ENCODE data around the gene ADGB. TPM values are rescaled to one million over a fixed set of nuclear protein-coding genes. Genes with fewer than 3 reads are reported as not detected.

ADGB gene
- total and polyA plus RNA-seq, 2 of the 13 experiments (the other 11 are each of a cell fraction or from before 2014, with no cell fraction given): not detected

DNA sequence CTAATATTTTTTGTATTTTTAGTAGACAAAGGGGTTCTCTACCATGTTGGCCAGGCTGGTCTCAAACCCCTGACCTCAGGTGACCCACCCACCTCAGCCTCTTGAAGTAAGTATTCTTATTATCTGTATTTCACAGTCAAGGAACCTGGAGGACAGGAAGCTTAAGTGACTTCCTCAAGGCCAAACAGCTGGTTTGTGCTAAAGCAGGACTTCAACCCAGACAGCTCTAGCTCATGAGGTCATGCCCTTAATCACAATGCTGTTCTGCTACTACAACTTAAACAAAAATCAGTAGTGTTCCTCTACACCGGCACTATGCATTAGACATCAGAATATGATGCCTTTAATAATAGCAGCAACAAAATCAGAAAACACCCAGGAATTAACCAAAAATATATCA lies 168.9 kb downstream of the ADGB start:
- Histone ChIP-seq H3K9me3 (ENCODE audit: low read length) (no peaks in the 10 kb centered on the region), H3K4me1 (ENCODE audit: insufficient read depth, low read length) (no peaks in the 10 kb centered on the region), H4K20me1 (ENCODE audit: insufficient read depth, low read length) (no peaks in the 10 kb centered on the region), H3K36me3 (replicated peaks in 1 of 2; ENCODE audit: control insufficient read depth in 1 of 2, insufficient read depth in 2 of 2, low read length in 2 of 2) (no peaks in the 10 kb centered on the region), H3K4me3 (replicated peaks in 1 of 3; ENCODE audit: insufficient read depth in 1 of 3, low read depth in 2 of 3, low read length in 3 of 3) (no peak overlapping the region), H3K27me3 (ENCODE audit: control insufficient read depth in 1 of 2, insufficient read depth in 2 of 2, low read length in 2 of 2) (no peaks in the 10 kb centered on the region), H3K27ac (ENCODE audit: extremely low read length, insufficient read depth, low read length) (no peak overlapping the region), H3K79me2 (ENCODE audit: insufficient read depth, low read length) (no peaks in the 10 kb centered on the region), H2AFZ (ENCODE audit: low read length) (no peak overlapping the region), H3K4me2 (ENCODE audit: low read depth, low read length) (no peak overlapping the region), H3K9ac (ENCODE audit: insufficient read depth, low read depth, low read length) (no peak overlapping the region)
- 0% methylated on average over 1 of the region's 1 CpG for WGBS (ENCODE audit: low lambda C conversion rate)
- ATAC-seq (no peak), DNase-seq (ENCODE audit: low spot score) (no peak), FAIRE-seq (no peak)
- in situ Hi-C loops (cut with HindIII; ENCODE audit: extremely low pct_ligation_motif_present, low pct_unique_long_range_greater_than_20kb): no loop called here
- ChIA-PET CTCF (ENCODE audit: low intra/inter-chr PET ratio, low total read pairs) (no interaction called here), POLR2A (no interaction called here)
- TF ChIP-seq TERF1 (CRISPR knock-in tag; IDR thresholded peaks at IDR 0.05) (no peak), ZBTB7B (CRISPR knock-in tag; IDR thresholded peaks at IDR 0.05) (no peak), HDAC1 (CRISPR knock-in tag; IDR thresholded peaks at IDR 0.05) (no peak), FIP1L1 (IDR thresholded peaks at IDR 0.05; ENCODE audit: borderline replicate concordance, insufficient read depth, low read depth, low read length) (no peak), TCF12 (IDR thresholded peaks at IDR 0.05) (no peak), TCF12 (CRISPR knock-in tag; IDR thresholded peaks at IDR 0.05) (no peak)
- TF ChIP-seq, protein P1, sequence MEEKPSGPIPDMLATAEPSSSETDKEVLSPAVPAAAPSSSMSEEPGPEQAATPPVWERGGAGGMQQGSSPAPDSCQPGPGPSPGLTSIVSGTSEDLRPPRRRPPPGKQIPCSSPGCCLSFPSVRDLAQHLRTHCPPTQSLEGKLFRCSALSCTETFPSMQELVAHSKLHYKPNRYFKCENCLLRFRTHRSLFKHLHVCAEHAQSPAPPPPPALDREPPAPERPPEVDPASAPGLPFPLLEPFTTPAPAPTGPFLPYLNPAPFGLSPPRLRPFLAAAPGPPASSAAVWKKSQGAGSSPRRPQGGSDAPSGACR (CRISPR knock-in tag; IDR thresholded peaks at IDR 0.05): no peak
- TF ChIP-seq, protein P2, sequence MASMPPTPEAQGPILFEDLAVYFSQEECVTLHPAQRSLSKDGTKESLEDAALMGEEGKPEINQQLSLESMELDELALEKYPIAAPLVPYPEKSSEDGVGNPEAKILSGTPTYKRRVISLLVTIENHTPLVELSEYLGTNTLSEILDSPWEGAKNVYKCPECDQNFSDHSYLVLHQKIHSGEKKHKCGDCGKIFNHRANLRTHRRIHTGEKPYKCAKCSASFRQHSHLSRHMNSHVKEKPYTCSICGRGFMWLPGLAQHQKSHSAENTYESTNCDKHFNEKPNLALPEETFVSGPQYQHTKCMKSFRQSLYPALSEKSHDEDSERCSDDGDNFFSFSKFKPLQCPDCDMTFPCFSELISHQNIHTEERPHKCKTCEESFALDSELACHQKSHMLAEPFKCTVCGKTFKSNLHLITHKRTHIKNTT (CRISPR knock-in tag; IDR thresholded peaks at IDR 0.05): no peak
- intact Hi-C loops (cut with micrococcal nuclease; ENCODE audit: unreplicated experiment): no loop called here
- BruUV-seq (replicated peaks): no TSS peak

All from HepG2 (cell line).